ENCODE measurements around the gene CNTFR.

Gene CNTFR

GRCh38 chr9:34620061-34620994, 30.8 kb upstream of the CNTFR start, which contains the start of gene DCTN3:
DCTN3 (minus strand) TSS chr9:34620495; CDS start chr9:34620464, 31 bp downstream.
- DNase-seq (ENCODE audit: low spot score), result peak; percentile 95

- DNase-seq (ENCODE audit: low spot score), result no peak
Measured at GRCh38 chr9:34615132-34615531, 25.6 kb upstream of the CNTFR start.

- DNase-seq (ENCODE audit: low spot score), result peak; percentile 82
Measured at GRCh38 chr9:34612788-34613390, 23.4 kb upstream of the CNTFR start.

- peak; percentile 96 for DNase-seq (ENCODE audit: low spot score)
Measured at GRCh38 chr9:34611811-34612787, 22.6 kb upstream of the CNTFR start, which contains the start of gene RPP25L. RPP25L (minus strand) TSS chr9:34612097; CDS start chr9:34611296, 801 bp downstream.

GRCh38 chr9:34611251-34611810, 21.8 kb upstream of the CNTFR start:
- no peak for DNase-seq (ENCODE audit: low spot score)

GRCh38 chr9:34610434-34611206, 21.1 kb upstream of the CNTFR start:
- no peak for DNase-seq (ENCODE audit: low spot score)

GRCh38 chr9:34607331-34607730, 17.8 kb upstream of the CNTFR start:
- DNase-seq (ENCODE audit: low spot score), result no peak

- DNase-seq (ENCODE audit: low spot score), result no peak
Measured at GRCh38 chr9:34606905-34607304, 17.4 kb upstream of the CNTFR start.

GRCh38 chr9:34606190-34606589, 16.7 kb upstream of the CNTFR start:
- no peak for DNase-seq (ENCODE audit: low spot score)

GRCh38 chr9:34603610-34604231, 14.2 kb upstream of the CNTFR start:
- peak; percentile 86 for DNase-seq (ENCODE audit: low spot score)

- no peak for DNase-seq (ENCODE audit: low spot score)
Measured at GRCh38 chr9:34601937-34602573, 12.5 kb upstream of the CNTFR start.

GRCh38 chr9:34600908-34601307, 11.4 kb upstream of the CNTFR start:
- no peak for DNase-seq (ENCODE audit: low spot score)

- DNase-seq (ENCODE audit: low spot score), result no peak
Measured at GRCh38 chr9:34599546-34599945, 10.0 kb upstream of the CNTFR start.

GRCh38 chr9:34594177-34594576, 4.7 kb upstream of the CNTFR start:
- no peak for DNase-seq (ENCODE audit: low spot score)

GRCh38 chr9:34592895-34593601, 3.5 kb upstream of the CNTFR start:
- DNase-seq (ENCODE audit: low spot score), result no peak

- no peak for DNase-seq (ENCODE audit: low spot score)
Measured at GRCh38 chr9:34591917-34592866, 2.7 kb upstream of the CNTFR start.

- DNase-seq (ENCODE audit: low spot score), result peak; percentile 92
Measured at GRCh38 chr9:34591248-34591916, 1.9 kb upstream of the CNTFR start.

Measured in D341Med (cell line).